Measurements from ENCODE around the gene PERM1. TPM values are rescaled to one million over a fixed set of nuclear protein-coding genes. Genes with fewer than 3 reads are reported as not detected.

PERM1 gene
- total and polyA plus RNA-seq, 4 donors = under 0.01 to 0.06 TPM; not detected in 2

GRCh38 chr1:993379-993995, 11.6 kb upstream of the PERM1 start:
- no peak for DNase-seq (ENCODE audit: low spot score)

More at GRCh38 chr1:993379-993995, 11.6 kb upstream of the PERM1 start:
- peaks cover 0 to 2% (median 1%) of the 10 kb centered on the region in 4 donors for H3K27me3 ChIP-seq (ENCODE audit: control insufficient read depth in 4 of 4, insufficient read depth in 4 of 4, low read length in 3 of 4)
- peaks cover 0 to 1% (median 0%) of the 10 kb centered on the region in 4 donors for H3K36me3 ChIP-seq (ENCODE audit: control insufficient read depth in 4 of 4, insufficient read depth in 3 of 4, low read depth in 1 of 4, low read length in 3 of 4)
- no peak overlapping the region for H3K9ac ChIP-seq (ENCODE audit: low read depth in 1 of 2, low read length in 2 of 2)
- no peak overlapping the region for H3K27ac ChIP-seq (ENCODE audit: low read depth in 1 of 2, low read length in 2 of 2)
- H3K4me1 ChIP-seq (ENCODE audit: control insufficient read depth in 4 of 4, insufficient read depth in 4 of 4, low read length in 3 of 4) = peaks cover 0 to 11% (median 0%) of the 10 kb centered on the region in 4 donors
- no peak overlapping the region for H3K4me3 ChIP-seq (ENCODE audit: low read depth in 1 of 3, low read length in 3 of 3)
- H3K9me3 ChIP-seq (ENCODE audit: control insufficient read depth in 4 of 4, low read length in 3 of 4) = peaks cover 0 to 6% (median 4%) of the 10 kb centered on the region in 4 donors
- no peak for TF ChIP-seq JUND (IDR thresholded peaks at IDR 0.05)
- TF ChIP-seq, protein P1, sequence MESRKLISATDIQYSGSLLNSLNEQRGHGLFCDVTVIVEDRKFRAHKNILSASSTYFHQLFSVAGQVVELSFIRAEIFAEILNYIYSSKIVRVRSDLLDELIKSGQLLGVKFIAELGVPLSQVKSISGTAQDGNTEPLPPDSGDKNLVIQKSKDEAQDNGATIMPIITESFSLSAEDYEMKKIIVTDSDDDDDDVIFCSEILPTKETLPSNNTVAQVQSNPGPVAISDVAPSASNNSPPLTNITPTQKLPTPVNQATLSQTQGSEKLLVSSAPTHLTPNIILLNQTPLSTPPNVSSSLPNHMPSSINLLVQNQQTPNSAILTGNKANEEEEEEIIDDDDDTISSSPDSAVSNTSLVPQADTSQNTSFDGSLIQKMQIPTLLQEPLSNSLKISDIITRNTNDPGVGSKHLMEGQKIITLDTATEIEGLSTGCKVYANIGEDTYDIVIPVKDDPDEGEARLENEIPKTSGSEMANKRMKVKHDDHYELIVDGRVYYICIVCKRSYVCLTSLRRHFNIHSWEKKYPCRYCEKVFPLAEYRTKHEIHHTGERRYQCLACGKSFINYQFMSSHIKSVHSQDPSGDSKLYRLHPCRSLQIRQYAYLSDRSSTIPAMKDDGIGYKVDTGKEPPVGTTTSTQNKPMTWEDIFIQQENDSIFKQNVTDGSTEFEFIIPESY (IDR thresholded peaks at IDR 0.05) = no peak
- TF ChIP-seq REST (IDR thresholded peaks at IDR 0.05) = no peak
- TF ChIP-seq EGR1 (IDR thresholded peaks at IDR 0.05; ENCODE audit: low read depth in 2 of 2) = no peak
- no peak for TF ChIP-seq CTCF (IDR thresholded peaks at IDR 0.05; ENCODE audit: low read depth, low read length, missing input control)
- no peak for TF ChIP-seq YY1 (IDR thresholded peaks at IDR 0.05)
- TF ChIP-seq HNF4A (conservative IDR thresholded peaks at IDR 0.05) = no peak
- TF ChIP-seq GABPA (IDR thresholded peaks at IDR 0.05 in 1 of 2, conservative IDR thresholded peaks at IDR 0.05 in 1 of 2) = no peak
- TF ChIP-seq NR2F2 (IDR thresholded peaks at IDR 0.05) = no peak
- no peak for TF ChIP-seq FOXA2 (IDR thresholded peaks at IDR 0.05)
- WGBS = 82% methylated on average over 15 of the region's 15 CpGs

Measured in liver (tissue), 9 donors.